ENCODE data around the gene PEPD.

Gene PEPD

DNA sequence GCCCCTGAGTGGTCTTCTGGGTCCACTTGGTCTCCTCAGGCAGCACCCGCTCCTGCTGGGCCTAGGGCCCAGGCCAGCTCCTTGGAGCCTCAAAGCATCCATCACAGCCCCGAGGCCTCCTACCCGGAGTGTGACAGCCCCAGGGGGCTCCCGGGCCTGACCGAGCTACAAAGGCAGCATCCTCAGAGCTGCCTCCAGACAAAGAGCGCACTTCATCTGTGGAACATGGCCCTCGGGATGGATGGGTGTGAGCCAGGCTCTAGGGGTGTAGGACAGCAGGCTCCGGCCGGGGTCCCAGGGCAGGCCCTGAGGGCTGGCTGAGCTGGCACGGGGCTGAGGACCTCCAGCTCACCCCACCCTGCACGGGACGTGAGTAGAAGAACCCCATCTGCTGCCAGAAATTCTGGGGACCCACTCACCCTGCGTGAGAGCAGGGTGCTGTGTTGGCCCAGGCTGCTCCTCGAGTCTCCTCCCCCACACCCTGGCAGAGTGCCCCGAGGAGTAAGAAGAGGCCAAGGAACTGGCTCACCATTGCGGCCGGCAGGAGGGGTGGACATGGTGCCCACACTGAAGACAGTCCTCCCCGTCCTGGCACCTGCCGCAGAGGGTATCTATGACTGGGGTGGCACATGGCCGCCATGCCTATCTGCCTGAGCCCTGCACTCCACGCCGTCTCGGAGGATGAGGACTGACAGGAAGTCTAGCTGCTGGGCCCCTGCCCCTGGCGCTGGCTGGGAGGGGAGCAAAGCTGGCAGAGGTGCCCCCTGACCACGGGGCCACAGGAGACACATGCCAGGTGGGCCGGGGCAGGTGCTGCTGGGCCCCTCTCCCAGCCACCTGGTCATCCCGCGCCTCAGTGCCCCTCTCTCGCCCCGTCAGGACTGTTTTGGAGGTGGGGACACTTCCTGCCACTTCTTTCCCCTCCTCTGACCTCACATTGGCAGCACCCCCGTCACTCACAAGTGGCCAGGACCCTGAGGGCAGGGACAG is 125.7 kb downstream of the PEPD start:
- DNase-seq (ENCODE audit: low read depth, low spot score), result no peak

DNA sequence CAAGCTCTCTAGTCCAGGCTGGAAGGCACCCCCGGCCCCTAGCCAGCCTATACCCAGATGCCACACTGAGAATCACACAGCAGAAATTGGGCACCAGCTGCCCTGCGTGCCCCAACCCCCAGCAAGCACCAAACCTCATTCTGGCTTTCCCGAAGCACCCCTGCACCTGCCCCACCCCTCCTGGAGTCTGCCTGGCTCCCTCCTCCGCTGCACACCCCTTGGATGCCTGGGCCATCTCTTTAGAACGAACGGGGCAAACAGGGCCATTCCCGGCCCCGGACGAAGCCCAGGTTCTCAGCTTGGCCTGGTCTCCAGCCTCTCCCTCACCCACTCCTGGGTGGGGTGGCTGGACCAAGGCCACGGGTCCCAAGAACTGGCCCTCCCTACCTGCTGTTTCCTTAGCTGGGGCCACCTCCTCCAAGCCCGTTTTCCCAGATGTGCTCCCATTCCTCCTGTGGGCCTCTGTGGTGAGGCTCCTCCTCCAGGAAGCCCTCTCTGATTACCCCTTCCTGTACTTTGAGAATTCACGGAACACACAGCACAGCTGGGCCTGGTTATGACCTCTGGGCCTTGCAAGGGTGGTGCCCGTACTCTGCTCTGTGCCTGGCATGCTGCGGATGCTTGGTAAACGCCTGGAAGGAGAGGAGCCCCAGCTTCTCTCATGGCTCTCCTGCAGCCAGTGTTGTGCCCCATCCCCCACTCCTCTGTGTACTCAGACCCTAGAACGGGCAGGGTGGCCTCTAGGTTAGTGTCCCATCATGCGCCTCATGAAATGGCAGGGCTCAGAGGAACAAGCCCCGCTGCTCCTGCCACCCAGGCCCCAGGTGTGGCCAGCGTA is 126.6 kb downstream of the PEPD start:
- DNase-seq (ENCODE audit: low read depth, low spot score), result no peak

GRCh38 chr19:33394006-33394722 is 127.4 kb downstream of the PEPD start:
- no peak for DNase-seq (ENCODE audit: low read depth, low spot score)

- DNase-seq (ENCODE audit: low read depth, low spot score), result no peak
These were observed 128.1 kb downstream of the PEPD start for GRCh38 chr19:33393286-33394005.

GRCh38 chr19:33392341-33393285 is 129.0 kb downstream of the PEPD start:
- DNase-seq (ENCODE audit: low read depth, low spot score), result no peak

- no peak for DNase-seq (ENCODE audit: low read depth, low spot score)
These were observed 129.9 kb downstream of the PEPD start for GRCh38 chr19:33391631-33392249.

- no peak for DNase-seq (ENCODE audit: low read depth, low spot score)
These were observed 130.5 kb downstream of the PEPD start for GRCh38 chr19:33390908-33391630.

DNA sequence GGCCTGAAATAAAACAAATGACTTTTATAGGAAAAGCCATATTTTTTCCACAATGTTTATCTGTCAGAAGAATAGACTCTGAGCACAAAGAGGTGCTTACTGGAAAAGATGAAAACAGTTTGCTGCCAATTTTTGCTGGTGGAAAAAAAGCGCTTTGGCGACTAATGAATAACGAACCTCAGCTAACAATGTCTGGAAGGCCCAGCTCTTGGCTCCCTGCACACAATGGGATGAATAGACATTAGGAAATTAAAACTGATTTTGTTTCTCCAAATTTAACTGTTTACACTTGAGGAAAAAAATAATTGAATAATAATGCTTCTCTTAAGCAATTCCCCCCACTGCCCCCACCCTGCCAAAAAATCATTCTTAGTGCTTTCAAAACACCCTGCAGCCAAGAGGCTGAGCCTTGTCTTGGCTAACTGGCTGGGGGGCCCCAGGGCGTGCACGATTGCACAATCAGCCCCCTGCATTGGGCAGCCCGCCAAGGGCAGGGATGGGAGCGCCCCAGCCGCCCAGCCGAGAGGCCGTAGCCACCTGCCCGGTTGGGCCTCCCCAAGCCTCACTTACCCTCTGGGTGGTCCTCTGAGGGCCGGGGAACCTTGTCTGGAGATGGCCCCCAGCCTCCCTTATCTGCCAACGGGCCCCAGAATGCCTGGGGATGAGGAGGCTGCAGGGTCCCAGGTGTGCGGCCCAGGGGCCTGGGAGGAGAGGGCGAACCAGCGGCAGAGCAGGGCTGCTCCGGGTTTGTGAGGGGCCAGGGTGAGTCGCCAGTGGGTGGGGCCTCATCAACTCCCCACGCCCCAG is 131.3 kb downstream of the PEPD start:
- no peak for DNase-seq (ENCODE audit: low read depth, low spot score)

- no peak for DNase-seq (ENCODE audit: low read depth, low spot score)
These were observed 132.0 kb downstream of the PEPD start for GRCh38 chr19:33389421-33390100.

- DNase-seq (ENCODE audit: low read depth, low spot score), result no peak
These were observed 132.7 kb downstream of the PEPD start for GRCh38 chr19:33388725-33389420.

- no peak for DNase-seq (ENCODE audit: low read depth, low spot score)
These were observed 133.3 kb downstream of the PEPD start for GRCh38 chr19:33388231-33388724.

GRCh38 chr19:33387351-33388230 is 134.0 kb downstream of the PEPD start:
- no peak for DNase-seq (ENCODE audit: low read depth, low spot score)

DNA sequence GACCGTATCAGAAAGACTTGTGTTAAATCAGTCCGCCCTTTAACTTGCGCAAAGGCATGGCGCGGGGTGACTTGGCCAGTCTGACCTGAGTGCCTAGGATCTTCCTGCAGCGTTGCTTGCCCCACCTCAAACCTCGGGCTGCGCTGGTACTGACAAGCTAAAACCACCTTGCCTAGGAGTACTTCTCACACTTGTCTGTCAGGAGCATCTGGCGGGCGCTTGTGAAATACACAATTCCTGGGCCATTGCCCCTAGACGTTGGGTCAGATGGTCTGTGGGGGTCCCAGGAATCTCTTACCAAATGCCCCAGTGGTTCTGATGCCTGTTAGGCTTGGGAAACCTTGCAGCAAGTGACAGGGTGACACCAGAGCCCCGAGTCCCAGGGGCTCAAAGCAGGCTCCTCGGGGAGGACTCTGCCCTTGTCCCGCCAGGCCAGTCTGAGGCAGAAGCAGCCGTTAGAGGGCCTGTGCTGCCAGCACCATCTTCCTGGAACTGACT is 135.2 kb downstream of the PEPD start:
- DNase-seq (ENCODE audit: low read depth, low spot score), result no peak

GRCh38 chr19:33385956-33386355 is 135.6 kb downstream of the PEPD start:
- DNase-seq (ENCODE audit: low read depth, low spot score), result no peak

DNA sequence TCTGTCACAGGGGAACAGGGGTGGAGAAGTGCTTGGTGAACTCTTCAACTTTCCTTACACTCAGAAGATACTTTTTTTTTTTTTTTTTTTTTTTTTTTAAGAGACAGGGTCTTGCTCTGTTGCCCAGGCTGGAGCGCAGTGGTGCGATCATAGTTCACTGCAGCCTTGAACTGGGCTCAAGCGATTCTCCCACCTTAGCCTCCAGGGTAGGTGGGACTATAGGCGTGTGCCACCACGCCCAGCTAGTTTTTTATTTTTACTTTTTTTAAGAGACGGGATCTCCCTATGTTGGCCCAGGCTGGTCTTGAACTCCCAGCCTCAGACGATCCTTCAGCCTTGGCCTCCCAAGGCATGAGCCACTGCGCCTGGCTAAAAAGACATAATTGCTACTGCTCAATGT is 136.6 kb downstream of the PEPD start:
- no peak for DNase-seq (ENCODE audit: low read depth, low spot score)
